Suprapubic skin (tissue), 4 donors: Measurements from ENCODE around the gene EID2.

Experiments
- POLR2A ChIP-seq, 2 donors: fragments of 450-650 bp; IDR thresholded peaks; one replicate each; pipeline ENCODE4 v1.6.1; 2017; ENCODE audit warnings: antibody characterized with exemption in 2 of 2, mild to moderate bottlenecking in 2 of 2, moderate library complexity in 2 of 2
- POLR2AphosphoS5 ChIP-seq, 3 donors: sonication (generic); formaldehyde crosslinking; IDR thresholded peaks; one replicate each; pipeline ENCODE4 v1.6.1; 2017; ENCODE audit warnings: antibody characterized with exemption in 3 of 3
- TF ChIP-seq, protein P1 (sequence below), 2 donors: fragments of 200-600 bp in 1 of 2; fragments of 450-650 bp in 1 of 2; sonication (generic) in 1 of 2; IDR thresholded peaks; one replicate each; pipeline ENCODE4 v1.5.1; 2016 to 2019; ENCODE audit warnings: antibody characterized with exemption in 2 of 2, mild to moderate bottlenecking in 1 of 2, moderate library complexity in 1 of 2

DNA sequence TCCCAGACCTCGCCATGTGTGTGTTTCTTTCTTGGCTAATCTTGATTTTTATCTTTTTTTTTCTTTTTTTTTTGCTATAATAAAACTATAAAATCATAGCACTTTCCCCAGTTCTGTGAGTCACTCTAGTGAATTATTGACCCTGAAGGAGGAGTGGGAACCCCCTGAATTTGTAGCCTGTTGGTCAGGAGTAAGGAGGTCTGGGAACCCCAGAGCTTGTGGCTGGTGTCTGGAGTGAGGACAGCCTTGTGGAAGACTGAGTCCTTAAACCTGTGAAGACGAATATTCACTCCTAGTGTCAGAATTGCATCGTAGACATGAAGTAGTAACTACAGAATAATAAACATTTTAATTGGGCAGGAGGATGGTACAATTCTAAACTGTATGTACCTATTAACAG, 14.8 kb downstream of the EID2 start:
- TF ChIP-seq POLR2A (IDR thresholded peaks at IDR 0.05) (no peak), POLR2AphosphoS5 (IDR thresholded peaks at IDR 0.05) (no peak)
- TF ChIP-seq, protein P1, sequence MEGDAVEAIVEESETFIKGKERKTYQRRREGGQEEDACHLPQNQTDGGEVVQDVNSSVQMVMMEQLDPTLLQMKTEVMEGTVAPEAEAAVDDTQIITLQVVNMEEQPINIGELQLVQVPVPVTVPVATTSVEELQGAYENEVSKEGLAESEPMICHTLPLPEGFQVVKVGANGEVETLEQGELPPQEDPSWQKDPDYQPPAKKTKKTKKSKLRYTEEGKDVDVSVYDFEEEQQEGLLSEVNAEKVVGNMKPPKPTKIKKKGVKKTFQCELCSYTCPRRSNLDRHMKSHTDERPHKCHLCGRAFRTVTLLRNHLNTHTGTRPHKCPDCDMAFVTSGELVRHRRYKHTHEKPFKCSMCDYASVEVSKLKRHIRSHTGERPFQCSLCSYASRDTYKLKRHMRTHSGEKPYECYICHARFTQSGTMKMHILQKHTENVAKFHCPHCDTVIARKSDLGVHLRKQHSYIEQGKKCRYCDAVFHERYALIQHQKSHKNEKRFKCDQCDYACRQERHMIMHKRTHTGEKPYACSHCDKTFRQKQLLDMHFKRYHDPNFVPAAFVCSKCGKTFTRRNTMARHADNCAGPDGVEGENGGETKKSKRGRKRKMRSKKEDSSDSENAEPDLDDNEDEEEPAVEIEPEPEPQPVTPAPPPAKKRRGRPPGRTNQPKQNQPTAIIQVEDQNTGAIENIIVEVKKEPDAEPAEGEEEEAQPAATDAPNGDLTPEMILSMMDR (IDR thresholded peaks at IDR 0.05) = no peak
